ENCODE measurements around the gene MAFB.

MAFB gene

DNA sequence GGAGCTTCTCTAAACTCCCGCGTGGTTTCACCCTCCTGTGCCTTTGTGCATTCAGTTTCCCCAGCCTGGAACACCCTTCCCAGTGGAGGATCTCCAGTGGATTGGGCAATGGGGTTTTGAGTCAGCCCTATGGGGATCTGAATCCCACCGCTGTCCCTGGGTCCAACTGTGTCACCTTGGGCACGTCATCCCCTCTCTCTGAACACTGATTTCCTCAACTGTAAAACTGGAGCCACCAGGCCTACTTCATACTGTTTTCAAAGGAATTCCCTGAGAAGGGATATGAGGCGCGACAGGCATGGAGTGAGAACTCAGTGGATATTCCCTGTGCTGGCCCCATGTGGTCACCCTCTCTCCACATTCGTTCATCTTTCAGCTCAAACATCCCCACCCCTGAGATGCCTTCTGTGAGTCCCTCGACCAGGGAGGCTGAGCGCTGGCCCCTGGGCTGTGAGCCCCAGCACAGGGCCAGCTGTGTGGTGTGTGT, 25.7 kb downstream of the MAFB start:
- DNase-seq (ENCODE audit: low read depth in 4 of 4, low spot score in 1 of 4), result no peak

DNA sequence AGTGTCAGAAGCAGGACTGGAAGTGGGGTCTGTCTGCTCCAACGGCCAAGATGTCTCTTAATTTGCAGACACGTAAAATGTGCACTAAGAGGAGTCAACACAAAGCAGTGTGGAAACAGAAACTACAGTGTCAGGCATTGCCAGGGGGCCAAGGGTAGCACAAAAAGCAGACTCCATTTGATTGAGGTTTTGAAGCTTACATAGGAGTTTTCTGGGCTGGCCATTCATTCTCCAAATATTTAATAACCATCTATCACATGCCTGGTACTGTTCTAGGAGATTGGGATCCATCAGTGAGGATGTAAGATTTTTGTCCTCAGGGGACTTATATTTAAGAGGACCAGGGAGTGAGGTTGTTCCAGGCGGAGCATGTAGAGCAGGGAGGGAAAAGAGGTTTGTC, 29.5 kb downstream of the MAFB start:
- no peak for DNase-seq (ENCODE audit: low read depth in 4 of 4, low spot score in 1 of 4)

- DNase-seq (ENCODE audit: low read depth in 4 of 4, low spot score in 1 of 4), result no peak
Observed at GRCh38 chr20:40658509-40658908, 30.5 kb downstream of the MAFB start.

- DNase-seq (ENCODE audit: low read depth in 4 of 4, low spot score in 1 of 4), result no peak
Observed at GRCh38 chr20:40657526-40657925, 31.5 kb downstream of the MAFB start.

DNA sequence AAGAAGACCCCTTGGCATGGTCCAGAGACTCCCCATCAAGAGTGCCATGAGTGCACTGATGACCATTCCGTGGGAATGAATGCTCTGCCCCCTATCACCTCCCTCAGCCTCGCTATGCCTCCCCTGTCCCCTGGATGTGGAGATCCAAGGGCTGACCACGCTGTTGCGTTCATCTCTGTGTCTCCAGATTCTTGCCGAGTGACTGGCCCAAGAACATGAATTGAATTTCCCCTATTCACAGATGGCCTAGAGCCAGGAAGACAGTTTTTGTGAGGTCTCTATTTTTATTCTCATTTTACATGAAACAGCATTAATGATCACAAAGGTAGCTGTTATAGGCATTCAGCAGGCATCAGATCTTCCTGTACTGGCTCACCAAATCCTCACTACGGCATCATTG, 33.6 kb downstream of the MAFB start:
- no peak for DNase-seq (ENCODE audit: low read depth in 4 of 4, low spot score in 1 of 4)

DNA sequence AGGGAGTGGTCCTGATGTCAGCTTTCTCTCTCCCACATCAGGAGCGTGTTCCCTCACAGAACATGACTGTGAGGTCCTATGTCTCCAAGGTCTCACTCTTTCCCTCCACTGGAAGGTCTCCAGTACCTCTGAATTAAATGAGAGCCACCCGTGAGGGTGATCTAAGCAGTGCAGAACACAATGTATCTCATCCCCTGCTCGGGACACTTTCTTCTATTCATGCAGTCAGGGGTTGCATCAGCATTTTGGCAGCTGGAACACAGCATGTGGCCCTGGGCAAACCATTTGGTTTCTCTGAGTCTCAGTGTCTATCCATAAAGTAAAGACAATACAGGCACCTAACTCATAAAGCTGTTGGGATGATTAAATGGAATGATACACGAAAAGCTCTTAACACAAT, 34.2 kb downstream of the MAFB start:
- no peak for DNase-seq (ENCODE audit: low read depth in 4 of 4, low spot score in 1 of 4)

DNA sequence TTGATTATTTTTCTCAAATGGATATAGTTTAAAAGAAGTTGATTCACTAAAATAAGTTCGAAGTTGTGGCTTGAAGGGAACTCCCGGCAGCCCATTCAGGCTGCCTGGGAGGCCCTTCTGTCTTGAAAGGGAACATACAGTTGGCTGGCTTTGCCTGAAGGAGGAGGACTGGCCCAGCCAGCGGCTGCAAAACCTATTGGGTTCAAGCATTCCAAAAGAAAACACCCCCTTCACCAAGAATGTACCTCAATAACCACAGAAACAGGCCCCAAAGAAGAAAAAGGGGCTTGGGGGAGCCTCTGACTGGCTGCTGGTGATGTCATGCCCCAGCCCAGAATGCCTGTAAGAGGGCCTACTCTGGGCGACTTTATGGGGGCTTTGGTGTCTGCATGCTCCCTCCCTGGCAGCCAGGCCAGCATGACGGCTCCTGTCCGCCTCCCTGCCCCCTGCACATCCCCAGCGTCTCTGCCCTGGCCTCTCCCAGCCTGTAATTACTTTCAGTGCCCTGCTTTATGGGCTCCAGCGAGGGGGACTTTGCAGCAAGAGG, 36.5 kb downstream of the MAFB start:
- no peak for DNase-seq (ENCODE audit: low read depth in 4 of 4, low spot score in 1 of 4)

DNA sequence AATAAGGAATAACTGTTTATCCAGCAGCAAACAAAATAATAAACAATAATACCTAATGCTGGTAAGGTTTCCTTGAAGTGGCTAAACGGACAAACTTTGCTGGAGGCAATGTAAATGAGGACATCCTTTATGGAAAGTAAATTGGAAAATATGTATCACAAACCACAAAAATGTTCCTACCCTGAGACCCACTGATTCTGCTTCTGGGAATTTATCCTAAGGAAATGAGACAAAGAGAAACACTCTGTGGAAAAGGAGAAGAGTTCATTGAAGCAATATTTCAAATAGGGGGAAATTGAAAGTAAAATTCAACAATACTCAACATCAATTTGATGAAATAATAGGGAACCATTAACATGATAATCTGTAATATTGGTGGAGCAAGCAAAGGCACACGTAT, 37.9 kb downstream of the MAFB start:
- no peak for DNase-seq (ENCODE audit: low read depth in 4 of 4, low spot score in 1 of 4)

DNA sequence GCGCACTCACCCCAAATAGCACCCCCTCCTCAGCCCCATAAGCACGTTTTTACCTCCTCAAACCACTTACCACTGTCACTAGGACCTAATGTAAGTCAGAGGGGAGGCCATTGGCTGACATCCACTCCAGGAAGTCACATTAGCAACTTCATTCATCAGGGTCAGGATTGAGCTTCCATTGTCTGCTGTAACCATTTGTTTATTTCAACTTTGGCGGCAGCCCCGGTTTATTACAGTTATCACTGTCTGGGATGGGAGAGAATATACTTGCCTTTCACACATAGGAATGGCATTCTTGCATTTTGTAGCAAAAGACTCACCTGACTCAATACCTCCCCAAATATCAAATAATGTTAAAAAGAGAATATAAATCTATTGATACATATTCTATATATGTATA, 38.3 kb downstream of the MAFB start:
- no peak for DNase-seq (ENCODE audit: low read depth in 4 of 4, low spot score in 1 of 4)

DNA sequence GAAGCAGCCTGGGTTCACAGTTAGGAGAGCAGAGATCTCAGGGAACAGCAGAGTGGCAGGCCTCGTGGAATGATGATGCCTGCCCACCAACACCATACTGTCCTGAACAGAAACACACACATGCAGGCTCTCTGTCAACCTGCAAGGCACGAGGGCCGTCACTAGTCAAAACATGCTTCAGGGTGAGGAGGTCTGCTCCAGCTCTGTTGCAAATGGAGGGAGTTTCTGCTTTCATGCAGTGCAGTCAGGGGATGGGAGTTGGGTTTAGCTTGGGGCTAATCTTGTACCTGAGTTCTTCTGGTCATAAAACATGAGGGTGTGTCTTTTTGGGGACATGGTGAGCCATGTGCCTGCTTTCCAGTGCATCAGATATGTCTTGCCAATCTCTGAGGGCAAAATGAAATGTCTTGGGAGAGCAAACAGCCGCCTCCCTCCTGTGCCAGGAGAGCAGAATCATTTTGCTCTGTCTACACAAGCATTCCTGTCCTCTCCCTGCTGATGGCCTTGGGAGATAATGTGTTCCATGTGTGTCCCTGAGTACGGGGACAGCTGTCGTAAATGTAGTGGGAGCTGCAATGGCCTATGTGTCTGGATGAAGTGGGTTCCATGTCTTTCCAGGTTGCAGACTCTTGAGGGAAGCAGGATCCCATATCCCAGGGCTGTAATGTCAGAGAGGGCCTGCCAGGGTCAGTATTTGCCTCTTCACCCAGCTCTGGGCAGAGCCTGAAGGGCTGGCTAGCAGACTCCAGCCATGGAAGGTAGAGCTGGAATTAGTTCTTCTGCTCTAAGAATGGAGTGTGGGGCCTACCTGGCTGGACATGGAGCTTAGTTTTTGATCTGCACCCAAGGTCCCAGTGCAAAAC, 40.6 kb downstream of the MAFB start:
- no peak for DNase-seq (ENCODE audit: low read depth in 4 of 4, low spot score in 1 of 4)

GRCh38 chr20:40646813-40647212, 42.2 kb downstream of the MAFB start:
- DNase-seq (ENCODE audit: low read depth in 4 of 4, low spot score in 1 of 4), result no peak

- no peak for DNase-seq (ENCODE audit: low read depth in 4 of 4, low spot score in 1 of 4)
Observed at GRCh38 chr20:40646361-40646760, 42.7 kb downstream of the MAFB start.

DNA sequence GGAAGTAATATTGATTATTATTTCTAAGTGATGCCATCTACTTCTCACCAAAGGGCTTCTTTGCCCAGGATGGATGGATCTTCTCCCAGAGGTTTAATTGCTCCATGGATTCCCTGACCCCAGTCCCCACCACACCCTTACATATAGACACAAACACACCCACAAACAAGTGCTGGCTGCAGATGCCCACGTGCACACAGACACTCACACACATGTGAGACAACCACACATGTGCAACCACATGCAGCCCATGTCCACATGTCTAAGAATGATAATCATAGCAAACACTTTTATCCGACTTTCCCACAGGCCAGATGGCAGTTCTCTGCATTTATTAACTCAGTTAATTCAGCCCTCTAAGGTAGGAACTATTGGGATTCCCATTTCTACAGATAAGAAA, 44.2 kb downstream of the MAFB start:
- DNase-seq (ENCODE audit: low read depth in 4 of 4, low spot score in 1 of 4), result no peak

- no peak for DNase-seq (ENCODE audit: low read depth in 4 of 4, low spot score in 1 of 4)
Observed at GRCh38 chr20:40643891-40644290, 45.1 kb downstream of the MAFB start.

DNA sequence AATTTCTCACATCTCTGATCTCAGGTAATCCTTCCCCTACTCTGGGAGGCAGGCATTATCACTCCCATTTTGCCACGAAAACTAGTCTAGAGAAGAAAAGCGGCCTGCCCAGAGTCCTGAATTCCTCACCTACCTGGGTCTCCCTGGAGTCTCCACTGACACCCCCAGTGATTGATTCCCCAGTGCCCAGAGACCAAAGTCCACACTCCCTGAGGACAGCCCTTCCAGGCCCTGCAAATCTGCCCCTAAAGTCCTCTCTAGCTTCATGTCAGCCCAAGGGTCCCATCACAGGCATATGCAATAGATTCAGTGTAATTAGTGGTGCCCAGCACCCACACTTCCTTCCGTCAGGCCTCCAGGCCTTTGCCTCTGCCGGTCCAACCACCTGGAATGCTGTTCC, 47.2 kb downstream of the MAFB start:
- no peak for DNase-seq (ENCODE audit: low read depth in 4 of 4, low spot score in 1 of 4)

- no peak for DNase-seq (ENCODE audit: low read depth in 4 of 4, low spot score in 1 of 4)
Observed at GRCh38 chr20:40641202-40641601, 47.8 kb downstream of the MAFB start.

- no peak for DNase-seq (ENCODE audit: low read depth in 4 of 4, low spot score in 1 of 4)
Observed at GRCh38 chr20:40640667-40641066, 48.4 kb downstream of the MAFB start.

- DNase-seq (ENCODE audit: low read depth in 4 of 4, low spot score in 1 of 4), result no peak
Observed at GRCh38 chr20:40639676-40640355, 49.2 kb downstream of the MAFB start.

GRCh38 chr20:40639132-40639531, 49.9 kb downstream of the MAFB start:
- no peak for DNase-seq (ENCODE audit: low read depth in 4 of 4, low spot score in 1 of 4)

DNA sequence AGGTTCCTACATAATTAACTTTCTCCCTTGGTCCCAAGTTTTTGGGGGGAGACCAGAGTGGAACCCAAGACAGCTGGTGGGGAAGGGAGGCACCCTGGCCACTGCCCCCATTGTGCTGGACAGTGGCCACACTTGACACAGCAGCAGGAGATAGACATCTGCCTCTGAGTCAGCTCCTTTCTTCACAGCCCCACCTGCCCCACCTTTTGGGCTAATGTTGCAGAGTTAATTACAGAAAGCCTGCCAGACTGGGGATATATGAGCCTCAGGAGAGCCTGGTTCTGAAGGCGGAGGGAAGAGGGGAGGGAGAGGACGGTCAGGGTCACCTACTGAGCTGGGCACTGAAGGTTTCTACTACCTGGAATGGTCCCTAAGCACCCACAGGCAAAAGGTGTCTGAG, 50.6 kb downstream of the MAFB start:
- DNase-seq (ENCODE audit: low read depth in 4 of 4, low spot score in 1 of 4), result no peak

GRCh38 chr20:40637176-40637575, 51.9 kb downstream of the MAFB start:
- no peak for DNase-seq (ENCODE audit: low read depth in 4 of 4, low spot score in 1 of 4)

- DNase-seq (ENCODE audit: low read depth in 4 of 4, low spot score in 1 of 4), result no peak
Observed at GRCh38 chr20:40636486-40636885, 52.5 kb downstream of the MAFB start.

All from stimulated activated CD4-positive, alpha-beta T cell treated with anti-CD3 and anti-CD28 coated beads, Interleukin-1b, Interleukin-23, amount 100 ng/mL, for 24 hours (primary cell).